Neuronal stem cell (in vitro differentiated cells): ENCODE measurements around the gene UNKL.

ENCODE experiments used
- DNase-seq: peaks from one replicate; pipeline ENCODE4 v3.0.0-alpha.2; 2013; ENCODE audit warnings: low spot score
- H2AFZ ChIP-seq: one replicate; pipeline ENCODE4 v1.6.1; 2013; ENCODE audit warnings: mild to moderate bottlenecking, low read length, inconsistent platforms
- H2AK5ac ChIP-seq: 2 replicates; pipeline ENCODE4 v1.6.1; 2013; ENCODE audit warnings: low read depth, mild to moderate bottlenecking, inconsistent platforms, low read length, moderate library complexity, mixed read lengths
- H2BK120ac ChIP-seq: 2 replicates; pipeline ENCODE4 v1.6.1; 2013; ENCODE audit warnings: low read depth, mild to moderate bottlenecking, inconsistent platforms, low read length, moderate library complexity, mixed read lengths
- H2BK12ac ChIP-seq: one replicate; pipeline ENCODE4 v1.6.1; 2013; ENCODE audit warnings: low read length, inconsistent platforms
- H2BK15ac ChIP-seq: 2 replicates; pipeline ENCODE4 v1.6.1; 2013; ENCODE audit warnings: mild to moderate bottlenecking, low read length, inconsistent platforms, mixed read lengths
- H2BK5ac ChIP-seq: one replicate; pipeline ENCODE4 v1.6.1; 2013; ENCODE audit warnings: inconsistent platforms, mild to moderate bottlenecking, low read length, moderate library complexity
- H3K14ac ChIP-seq: one replicate; pipeline ENCODE4 v1.6.1; 2013; ENCODE audit warnings: low read length, inconsistent platforms
- H3K18ac ChIP-seq: 2 replicates; pipeline ENCODE4 v1.6.1; 2013; ENCODE audit warnings: low read length, inconsistent platforms
- H3K23ac ChIP-seq: 2 replicates; pipeline ENCODE4 v1.6.1; 2013; ENCODE audit warnings: low read depth, mild to moderate bottlenecking, mixed read lengths, low read length, inconsistent platforms; ENCODE audit not compliant: poor library complexity
- H3K27ac ChIP-seq: replicated peaks from 3 replicates; pipeline ENCODE4 v1.5.1; 2013; ENCODE audit warnings: low read length, inconsistent platforms
- H3K27me3 ChIP-seq, 3 experiments: 2 replicates each; pipeline ENCODE4 v1.6.1; 2013; ENCODE audit warnings: low read length in 3 of 3, mild to moderate bottlenecking in 2 of 3, inconsistent platforms in 1 of 3, low read depth in 1 of 3, mixed read lengths in 1 of 3, moderate library complexity in 1 of 3; ENCODE audit not compliant: control insufficient read depth in 3 of 3, insufficient read depth in 3 of 3
- H3K36me3 ChIP-seq, 2 donors: replicated peaks in 1 of 2; 2 replicates each; pipeline ENCODE4 v1.6.1; 2013; ENCODE audit warnings: low read length in 2 of 2; ENCODE audit not compliant: control insufficient read depth in 2 of 2, insufficient read depth in 2 of 2
- H3K4ac ChIP-seq: 2 replicates; pipeline ENCODE4 v1.6.1; 2013; ENCODE audit warnings: inconsistent platforms, mild to moderate bottlenecking, low read length, moderate library complexity
- H3K4me1 ChIP-seq, 2 donors: 1 replicate in 1 of 2; 2 replicates in 1 of 2; pipeline ENCODE4 v1.6.1; 2013; ENCODE audit warnings: low read length in 2 of 2, low read depth in 1 of 2; ENCODE audit not compliant: control insufficient read depth in 2 of 2, insufficient read depth in 1 of 2
- H3K4me2 ChIP-seq: one replicate; pipeline ENCODE4 v1.6.1; 2013; ENCODE audit warnings: mild to moderate bottlenecking, low read length, inconsistent platforms; ENCODE audit not compliant: insufficient read depth, poor library complexity, severe bottlenecking
- H3K4me3 ChIP-seq, 2 donors: 2 replicates each; pipeline ENCODE4 v1.5.1; 2013; ENCODE audit warnings: low read length in 2 of 2, mild to moderate bottlenecking in 2 of 2, inconsistent platforms in 1 of 2, moderate library complexity in 1 of 2
- H3K79me1 ChIP-seq: one replicate; pipeline ENCODE4 v1.6.1; 2013; ENCODE audit warnings: low read depth, mild to moderate bottlenecking, inconsistent platforms, low read length, moderate library complexity
- H3K9ac ChIP-seq: one replicate; pipeline ENCODE4 v1.6.1; 2013; ENCODE audit warnings: mild to moderate bottlenecking, low read depth, low read length, inconsistent platforms; ENCODE audit not compliant: poor library complexity
- H3K9me3 ChIP-seq, 2 donors: replicated peaks in 1 of 2; 2 replicates each; pipeline versions ENCODE3 to v1.6.1; 2013; ENCODE audit warnings: low read length in 2 of 2, mild to moderate bottlenecking in 2 of 2, inconsistent platforms in 1 of 2, low read depth in 1 of 2, mixed read lengths in 1 of 2, moderate library complexity in 1 of 2; ENCODE audit not compliant: control insufficient read depth in 2 of 2, insufficient read depth in 1 of 2
- H4K8ac ChIP-seq: one replicate; pipeline ENCODE4 v1.6.1; 2013; ENCODE audit warnings: low read depth, mild to moderate bottlenecking, inconsistent platforms, low read length, moderate library complexity
- H4K91ac ChIP-seq: one replicate; pipeline ENCODE4 v1.6.1; 2013; ENCODE audit warnings: low read length, low read depth, mild to moderate bottlenecking, inconsistent platforms; ENCODE audit not compliant: poor library complexity
- WGBS, 2 donors: extraction: QIAGEN DNeasy Blood & Tissue Kit; methylation state at CpG; one replicate each; pipeline ENCODE4 v1.1.7; 2013; ENCODE audit warnings: missing lambda C conversion rate in 2 of 2, mixed read lengths in 1 of 2; ENCODE audit not compliant: insufficient read length in 2 of 2, insufficient replicate concordance in 1 of 2; ENCODE audit errors: extremely low coverage in 2 of 2; 5-methylcytosine and 5-hydroxymethylcytosine counted together

UNKL gene

DNA sequence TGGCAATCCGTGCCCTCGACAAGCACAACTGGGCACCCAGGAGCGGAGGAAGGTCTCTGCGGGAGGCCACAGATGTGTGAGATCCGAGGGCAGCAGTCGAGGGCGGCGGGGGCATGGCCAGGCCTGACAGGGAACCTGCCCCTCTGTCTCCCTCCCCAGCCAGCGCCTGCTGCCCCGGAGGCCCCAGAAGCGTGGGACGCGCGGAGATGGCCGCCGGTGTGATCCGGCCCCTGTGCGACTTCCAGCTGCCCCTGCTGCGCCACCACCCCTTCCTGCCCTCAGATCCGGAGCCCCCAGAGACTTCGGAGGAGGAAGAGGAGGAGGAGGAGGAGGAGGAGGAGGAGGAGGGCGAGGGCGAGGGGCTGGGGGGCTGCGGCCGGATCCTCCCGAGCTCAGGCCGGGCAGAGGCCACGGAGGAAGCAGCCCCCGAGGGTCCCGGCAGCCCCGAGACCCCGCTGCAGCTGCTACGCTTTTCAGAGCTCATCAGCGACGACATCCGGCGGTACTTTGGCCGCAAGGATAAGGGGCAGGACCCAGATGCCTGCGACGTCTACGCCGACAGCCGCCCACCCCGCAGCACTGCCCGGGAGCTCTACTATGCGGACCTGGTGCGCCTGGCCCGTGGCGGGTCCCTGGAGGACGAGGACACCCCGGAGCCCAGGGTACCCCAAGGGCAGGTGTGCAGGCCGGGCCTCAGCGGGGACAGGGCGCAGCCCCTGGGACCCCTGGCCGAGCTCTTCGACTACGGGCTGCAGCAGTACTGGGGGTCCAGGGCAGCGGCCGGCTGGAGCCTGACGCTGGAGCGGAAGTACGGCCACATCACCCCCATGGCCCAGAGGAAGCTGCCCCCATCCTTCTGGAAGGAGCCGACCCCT lies 18.1 kb upstream of the UNKL start:
- Histone ChIP-seq H2AFZ (peak overlapping the region; percentile 80), H3K18ac (no peak overlapping the region), H3K9ac (no peak overlapping the region), H3K79me1 (peaks cover 3% of the 10 kb centered on the region), H3K23ac (peak overlapping the region; percentile 85), H3K4me2 (no peak overlapping the region), H3K27ac (no peak overlapping the region), H2AK5ac (peak overlapping the region; percentile 83), H3K4me1 (peaks cover 0 to 26% of the 10 kb centered on the region in 2 donors), H3K4ac (no peak overlapping the region), H2BK12ac (peak overlapping the region; percentile 46), H3K9me3 (no peaks in the 10 kb centered on the region), H2BK15ac (peak overlapping the region; percentile 75), H3K4me3 (no peak overlapping the region), H4K91ac (no peak overlapping the region), H3K36me3 (no peaks in the 10 kb centered on the region), H4K8ac (peak overlapping the region; percentile 43), H3K14ac (no peak overlapping the region), H2BK5ac (peak overlapping the region; percentile 53), H3K27me3 (no peaks in the 10 kb centered on the region), H2BK120ac (peak overlapping the region; percentile 61)
- no CpG with 5 or more reads among the region's 63 CpGs for WGBS, 2 donors
- no peak for DNase-seq

DNA sequence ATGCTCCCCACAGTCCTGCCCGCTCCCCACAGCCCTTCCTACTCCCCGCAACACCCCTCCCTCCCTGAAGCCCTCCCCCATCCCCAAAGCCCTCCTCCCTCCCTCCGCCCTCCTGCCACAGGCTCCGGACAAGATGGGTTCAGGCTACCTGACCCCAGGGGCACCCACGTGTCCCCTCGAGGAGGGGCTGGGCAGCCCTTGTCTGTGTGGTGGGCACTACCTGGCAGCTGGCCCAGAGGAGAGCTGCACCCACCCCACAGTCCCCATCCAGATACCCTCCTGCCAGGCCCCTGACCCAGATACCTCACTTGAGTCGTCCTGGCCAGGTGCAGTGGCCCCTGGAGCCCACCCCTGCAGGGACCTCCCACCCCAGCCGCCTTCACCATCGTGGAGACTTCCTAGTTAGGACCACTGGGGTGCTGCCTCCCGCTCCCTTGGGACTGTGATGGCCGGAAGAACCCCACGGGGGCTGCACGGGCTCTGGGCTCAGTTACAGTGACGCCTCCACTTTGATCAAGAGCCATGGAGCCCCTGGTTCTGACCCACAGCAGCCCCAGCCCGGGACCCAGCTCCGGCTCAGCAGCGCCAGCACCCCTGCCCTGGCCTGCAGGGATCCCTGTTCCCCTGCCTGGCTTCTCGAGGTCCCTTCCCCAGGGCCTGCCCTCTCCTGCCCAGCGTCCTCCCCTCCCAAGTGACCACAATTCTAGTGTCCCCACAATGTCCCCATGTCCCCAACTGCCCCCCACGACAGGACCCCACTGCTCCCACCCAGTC lies 17.2 kb upstream of the UNKL start:
- H2AFZ ChIP-seq, result peak overlapping the region; percentile 90
- DNase-seq, result no peak
- H3K27ac ChIP-seq, result no peak overlapping the region
- peaks cover 0 to 26% of the 10 kb centered on the region in 2 donors for H3K4me1 ChIP-seq
- no peak overlapping the region for H3K4me2 ChIP-seq
- H2BK12ac ChIP-seq, result peak overlapping the region; percentile 46
- peak overlapping the region; percentile 96 for H2AK5ac ChIP-seq
- H3K4ac ChIP-seq, result no peak overlapping the region
- peak overlapping the region; percentile 43 for H4K8ac ChIP-seq
- peak overlapping the region; percentile 47 for H2BK120ac ChIP-seq
- H3K27me3 ChIP-seq, result no peaks in the 10 kb centered on the region
- peaks cover 3% of the 10 kb centered on the region for H3K79me1 ChIP-seq
- H4K91ac ChIP-seq, result no peak overlapping the region
- peak overlapping the region; percentile 85 for H3K23ac ChIP-seq
- no CpG with 5 or more reads among the region's 20 CpGs for WGBS, 2 donors
- peak overlapping the region; percentile 60 for H3K9ac ChIP-seq
- peak overlapping the region; percentile 75 for H2BK15ac ChIP-seq
- H3K4me3 ChIP-seq, result no peak overlapping the region
- H2BK5ac ChIP-seq, result peak overlapping the region; percentile 24
- no peaks in the 10 kb centered on the region for H3K9me3 ChIP-seq
- no peak overlapping the region for H3K18ac ChIP-seq
- no peaks in the 10 kb centered on the region for H3K36me3 ChIP-seq
- peak overlapping the region; percentile 56 for H3K14ac ChIP-seq

DNA sequence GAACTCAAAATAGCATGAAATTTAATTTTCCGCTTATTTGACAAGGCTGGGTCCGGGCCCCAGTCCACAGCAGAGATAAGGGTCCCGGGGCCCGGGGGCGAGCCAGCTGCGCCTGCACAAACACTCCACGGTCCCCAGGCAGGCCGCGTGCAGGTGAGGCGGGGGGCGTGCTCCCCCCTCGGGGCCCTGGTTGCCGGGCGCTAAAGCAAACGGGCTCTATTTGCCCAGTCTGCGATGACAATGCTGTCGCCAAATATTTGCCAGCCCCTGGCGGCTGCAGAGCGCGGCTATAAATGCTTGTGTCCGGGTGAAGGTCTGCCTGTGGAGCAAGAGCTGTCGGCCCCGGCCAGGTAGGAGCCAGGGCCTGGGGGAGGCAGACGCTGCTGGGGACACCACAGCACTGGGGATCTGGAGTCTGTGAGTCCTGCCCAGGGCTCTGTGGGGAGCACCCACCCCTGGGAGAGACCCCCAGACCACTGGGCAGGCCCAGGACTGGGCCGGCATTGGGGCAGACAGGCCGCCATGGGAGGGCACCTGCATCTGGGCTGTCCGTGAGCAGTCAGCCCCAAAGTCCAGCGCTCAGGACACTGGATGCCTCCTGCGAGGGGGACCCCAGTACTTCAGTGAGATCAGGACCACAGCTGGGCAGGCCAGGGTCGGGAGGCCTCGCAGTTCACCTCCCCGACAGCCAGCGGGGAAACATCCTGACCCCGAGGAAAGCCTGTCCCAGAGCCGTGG lies 16.4 kb upstream of the UNKL start, which contains the start of gene PERCC1:
Gene PERCC1, plus strand, starts transcription at position 320 of the 738 bp plus-strand sequence. CDS start 1,516 bp downstream, outside the sequence.
- Histone ChIP-seq H3K18ac (peak within 1 kb of the TSS; percentile 76), H3K79me1 (peaks cover 3% of the 10 kb centered on the region), H2BK15ac (peak within 1 kb of the TSS; percentile 79), H3K4me1 (peaks cover 0 to 22% of the 10 kb centered on the region in 2 donors), H2BK120ac (peak within 1 kb of the TSS; percentile 47), H2BK12ac (peak within 1 kb of the TSS; percentile 73), H3K36me3 (no peaks in the 10 kb centered on the region), H3K27me3 (no peaks in the 10 kb centered on the region), H4K8ac (peak within 1 kb of the TSS; percentile 43), H2AFZ (peak within 1 kb of the TSS; percentile 90), H3K4me2 (peak within 1 kb of the TSS; percentile 18), H3K9me3 (no peaks in the 10 kb centered on the region), H2AK5ac (peak within 1 kb of the TSS; percentile 96), H2BK5ac (peak within 1 kb of the TSS; percentile 53), H3K4ac (no peak within 1 kb of the TSS), H3K4me3 (no peak within 1 kb of the TSS), H4K91ac (no peak within 1 kb of the TSS), H3K27ac (no peak within 1 kb of the TSS), H3K23ac (no peak within 1 kb of the TSS), H3K9ac (peak within 1 kb of the TSS; percentile 60), H3K14ac (peak within 1 kb of the TSS; percentile 56)
- WGBS, 2 donors, result no CpG with 5 or more reads among the region's 35 CpGs
- DNase-seq, result no peak
